ENCODE data around the gene H1-8. TPM values are rescaled to one million over a fixed set of nuclear protein-coding genes. Genes with fewer than 3 reads are reported as not detected.

H1-8 gene
- total and polyA plus RNA-seq, 9 donors, result 0.27 TPM; not detected in 8

DNA sequence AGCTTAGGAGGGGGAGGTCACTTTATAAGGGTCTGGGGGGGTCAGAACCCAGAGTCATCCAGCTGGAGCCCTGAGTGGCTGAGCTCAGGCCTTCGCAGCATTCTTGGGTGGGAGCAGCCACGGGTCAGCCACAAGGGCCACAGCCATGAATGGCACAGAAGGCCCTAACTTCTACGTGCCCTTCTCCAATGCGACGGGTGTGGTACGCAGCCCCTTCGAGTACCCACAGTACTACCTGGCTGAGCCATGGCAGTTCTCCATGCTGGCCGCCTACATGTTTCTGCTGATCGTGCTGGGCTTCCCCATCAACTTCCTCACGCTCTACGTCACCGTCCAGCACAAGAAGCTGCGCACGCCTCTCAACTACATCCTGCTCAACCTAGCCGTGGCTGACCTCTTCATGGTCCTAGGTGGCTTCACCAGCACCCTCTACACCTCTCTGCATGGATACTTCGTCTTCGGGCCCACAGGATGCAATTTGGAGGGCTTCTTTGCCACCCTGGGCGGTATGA lies 14.3 kb upstream of the H1-8 start, which contains the start of gene RHO:
Gene RHO, plus strand, starts transcription at position 51 of the 512 bp plus-strand sequence. Its CDS starts 95 bp downstream, at position 146.
- WGBS, 3 donors, result 90 to 96% (median 96%) methylated on average over 18 of the region's 18 CpGs
- no peak for TF ChIP-seq POLR2A (IDR thresholded peaks at IDR 0.05)

DNA sequence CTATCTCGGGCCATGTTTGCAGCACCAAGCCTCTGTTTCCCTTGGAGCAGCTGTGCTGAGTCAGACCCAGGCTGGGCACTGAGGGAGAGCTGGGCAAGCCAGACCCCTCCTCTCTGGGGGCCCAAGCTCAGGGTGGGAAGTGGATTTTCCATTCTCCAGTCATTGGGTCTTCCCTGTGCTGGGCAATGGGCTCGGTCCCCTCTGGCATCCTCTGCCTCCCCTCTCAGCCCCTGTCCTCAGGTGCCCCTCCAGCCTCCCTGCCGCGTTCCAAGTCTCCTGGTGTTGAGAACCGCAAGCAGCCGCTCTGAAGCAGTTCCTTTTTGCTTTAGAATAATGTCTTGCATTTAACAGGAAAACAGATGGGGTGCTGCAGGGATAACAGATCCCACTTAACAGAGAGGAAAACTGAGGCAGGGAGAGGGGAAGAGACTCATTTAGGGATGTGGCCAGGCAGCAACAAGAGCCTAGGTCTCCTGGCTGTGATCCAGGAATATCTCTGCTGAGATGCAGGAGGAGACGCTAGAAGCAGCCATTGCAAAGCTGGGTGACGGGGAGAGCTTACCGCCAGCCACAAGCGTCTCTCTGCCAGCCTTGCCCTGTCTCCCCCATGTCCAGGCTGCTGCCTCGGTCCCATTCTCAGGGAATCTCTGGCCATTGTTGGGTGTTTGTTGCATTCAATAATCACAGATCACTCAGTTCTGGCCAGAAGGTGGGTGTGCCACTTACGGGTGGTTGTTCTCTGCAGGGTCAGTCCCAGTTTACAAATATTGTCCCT lies 13.4 kb upstream of the H1-8 start:
- 73 to 83% (median 83%) methylated on average over 12 of the region's 12 CpGs for WGBS, 3 donors
- Histone ChIP-seq H3K36me3 (no peaks in the 10 kb centered on the region), H3K4me1 (ENCODE audit: insufficient read depth) (peaks cover 6% of the 10 kb centered on the region), H3K9me3 (no peaks in the 10 kb centered on the region), H3K27me3 (no peaks in the 10 kb centered on the region), H3K27ac (no peak overlapping the region), H3K4me3 (no peak overlapping the region)
- DNase-seq, result no peak
- TF ChIP-seq POLR2A (IDR thresholded peaks at IDR 0.05) (no peak), EP300 (IDR thresholded peaks at IDR 0.05) (no peak)
- TF ChIP-seq, protein P1, sequence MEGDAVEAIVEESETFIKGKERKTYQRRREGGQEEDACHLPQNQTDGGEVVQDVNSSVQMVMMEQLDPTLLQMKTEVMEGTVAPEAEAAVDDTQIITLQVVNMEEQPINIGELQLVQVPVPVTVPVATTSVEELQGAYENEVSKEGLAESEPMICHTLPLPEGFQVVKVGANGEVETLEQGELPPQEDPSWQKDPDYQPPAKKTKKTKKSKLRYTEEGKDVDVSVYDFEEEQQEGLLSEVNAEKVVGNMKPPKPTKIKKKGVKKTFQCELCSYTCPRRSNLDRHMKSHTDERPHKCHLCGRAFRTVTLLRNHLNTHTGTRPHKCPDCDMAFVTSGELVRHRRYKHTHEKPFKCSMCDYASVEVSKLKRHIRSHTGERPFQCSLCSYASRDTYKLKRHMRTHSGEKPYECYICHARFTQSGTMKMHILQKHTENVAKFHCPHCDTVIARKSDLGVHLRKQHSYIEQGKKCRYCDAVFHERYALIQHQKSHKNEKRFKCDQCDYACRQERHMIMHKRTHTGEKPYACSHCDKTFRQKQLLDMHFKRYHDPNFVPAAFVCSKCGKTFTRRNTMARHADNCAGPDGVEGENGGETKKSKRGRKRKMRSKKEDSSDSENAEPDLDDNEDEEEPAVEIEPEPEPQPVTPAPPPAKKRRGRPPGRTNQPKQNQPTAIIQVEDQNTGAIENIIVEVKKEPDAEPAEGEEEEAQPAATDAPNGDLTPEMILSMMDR (IDR thresholded peaks at IDR 0.05), result no peak
- intact Hi-C loops (cut with DNase I), result no loop called here

More for the DNA sequence above, 14.3 kb upstream of the H1-8 start, which contains the start of gene RHO:
- Histone ChIP-seq H3K4me1 (ENCODE audit: insufficient read depth) (peaks cover 6% of the 10 kb centered on the region), H3K36me3 (no peaks in the 10 kb centered on the region), H3K4me3 (no peak within 1 kb of the TSS), H3K27ac (no peak within 1 kb of the TSS), H3K9me3 (no peaks in the 10 kb centered on the region), H3K27me3 (no peaks in the 10 kb centered on the region)
- no peak for DNase-seq
- intact Hi-C loops (cut with DNase I), result no loop called here

DNA sequence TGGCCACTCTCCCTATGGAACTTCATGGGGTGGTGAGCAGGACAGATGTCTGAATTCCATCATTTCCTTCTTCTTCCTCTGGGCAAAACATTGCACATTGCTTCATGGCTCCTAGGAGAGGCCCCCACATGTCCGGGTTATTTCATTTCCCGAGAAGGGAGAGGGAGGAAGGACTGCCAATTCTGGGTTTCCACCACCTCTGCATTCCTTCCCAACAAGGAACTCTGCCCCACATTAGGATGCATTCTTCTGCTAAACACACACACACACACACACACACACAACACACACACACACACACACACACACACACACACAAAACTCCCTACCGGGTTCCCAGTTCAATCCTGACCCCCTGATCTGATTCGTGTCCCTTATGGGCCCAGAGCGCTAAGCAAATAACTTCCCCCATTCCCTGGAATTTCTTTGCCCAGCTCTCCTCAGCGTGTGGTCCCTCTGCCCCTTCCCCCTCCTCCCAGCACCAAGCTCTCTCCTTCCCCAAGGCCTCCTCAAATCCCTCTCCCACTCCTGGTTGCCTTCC lies 12.7 kb upstream of the H1-8 start:
- H3K36me3 ChIP-seq, result no peaks in the 10 kb centered on the region
- DNase-seq, result no peak
- H3K4me1 ChIP-seq (ENCODE audit: insufficient read depth), result peaks cover 6% of the 10 kb centered on the region
- no peaks in the 10 kb centered on the region for H3K27me3 ChIP-seq
- H3K4me3 ChIP-seq, result no peak overlapping the region
- H3K27ac ChIP-seq, result no peak overlapping the region
- no peaks in the 10 kb centered on the region for H3K9me3 ChIP-seq
- intact Hi-C loops (cut with DNase I), result no loop called here
- WGBS, 3 donors, result 13 to 19% (median 18%) methylated on average over 6 of the region's 6 CpGs
- TF ChIP-seq, protein P1 (IDR thresholded peaks at IDR 0.05), result no peak
- TF ChIP-seq POLR2A (IDR thresholded peaks at IDR 0.05) (no peak), EP300 (IDR thresholded peaks at IDR 0.05) (no peak)

DNA sequence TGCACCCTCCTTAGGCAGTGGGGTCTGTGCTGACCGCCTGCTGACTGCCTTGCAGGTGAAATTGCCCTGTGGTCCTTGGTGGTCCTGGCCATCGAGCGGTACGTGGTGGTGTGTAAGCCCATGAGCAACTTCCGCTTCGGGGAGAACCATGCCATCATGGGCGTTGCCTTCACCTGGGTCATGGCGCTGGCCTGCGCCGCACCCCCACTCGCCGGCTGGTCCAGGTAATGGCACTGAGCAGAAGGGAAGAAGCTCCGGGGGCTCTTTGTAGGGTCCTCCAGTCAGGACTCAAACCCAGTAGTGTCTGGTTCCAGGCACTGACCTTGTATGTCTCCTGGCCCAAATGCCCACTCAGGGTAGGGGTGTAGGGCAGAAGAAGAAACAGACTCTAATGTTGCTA lies 12.2 kb upstream of the H1-8 start:
- Histone ChIP-seq H3K36me3 (no peaks in the 10 kb centered on the region), H3K4me3 (no peak overlapping the region), H3K27me3 (no peaks in the 10 kb centered on the region), H3K4me1 (ENCODE audit: insufficient read depth) (peaks cover 8% of the 10 kb centered on the region), H3K27ac (no peak overlapping the region), H3K9me3 (no peaks in the 10 kb centered on the region)
- intact Hi-C loops (cut with DNase I), result no loop called here
- 96 to 97% (median 96%) methylated on average over 13 of the region's 13 CpGs for WGBS, 3 donors
- TF ChIP-seq, protein P1 (IDR thresholded peaks at IDR 0.05), result no peak
- TF ChIP-seq EP300 (IDR thresholded peaks at IDR 0.05) (no peak), POLR2A (IDR thresholded peaks at IDR 0.05) (no peak)
- no peak for DNase-seq

DNA sequence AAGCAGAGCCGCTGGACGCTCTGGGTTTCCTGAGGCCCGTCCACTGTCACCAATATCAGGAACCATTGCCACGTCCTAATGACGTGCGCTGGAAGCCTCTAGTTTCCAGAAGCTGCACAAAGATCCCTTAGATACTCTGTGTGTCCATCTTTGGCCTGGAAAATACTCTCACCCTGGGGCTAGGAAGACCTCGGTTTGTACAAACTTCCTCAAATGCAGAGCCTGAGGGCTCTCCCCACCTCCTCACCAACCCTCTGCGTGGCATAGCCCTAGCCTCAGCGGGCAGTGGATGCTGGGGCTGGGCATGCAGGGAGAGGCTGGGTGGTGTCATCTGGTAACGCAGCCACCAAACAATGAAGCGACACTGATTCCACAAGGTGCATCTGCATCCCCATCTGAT lies 11.3 kb upstream of the H1-8 start:
- H3K27ac ChIP-seq, result no peak overlapping the region
- peaks cover 11% of the 10 kb centered on the region for H3K4me1 ChIP-seq (ENCODE audit: insufficient read depth)
- no peak for DNase-seq
- no peaks in the 10 kb centered on the region for H3K9me3 ChIP-seq
- no peak for TF ChIP-seq EP300 (IDR thresholded peaks at IDR 0.05)
- TF ChIP-seq, protein P1 (IDR thresholded peaks at IDR 0.05), result no peak
- TF ChIP-seq POLR2A (IDR thresholded peaks at IDR 0.05), result no peak
- H3K4me3 ChIP-seq, result no peak overlapping the region
- intact Hi-C loops (cut with DNase I), result no loop called here
- H3K27me3 ChIP-seq, result no peaks in the 10 kb centered on the region
- 96 to 97% (median 97%) methylated on average over 11 of the region's 11 CpGs for WGBS, 3 donors
- H3K36me3 ChIP-seq, result no peaks in the 10 kb centered on the region
